ENCODE results near the gene TNFRSF1A.

DNA sequence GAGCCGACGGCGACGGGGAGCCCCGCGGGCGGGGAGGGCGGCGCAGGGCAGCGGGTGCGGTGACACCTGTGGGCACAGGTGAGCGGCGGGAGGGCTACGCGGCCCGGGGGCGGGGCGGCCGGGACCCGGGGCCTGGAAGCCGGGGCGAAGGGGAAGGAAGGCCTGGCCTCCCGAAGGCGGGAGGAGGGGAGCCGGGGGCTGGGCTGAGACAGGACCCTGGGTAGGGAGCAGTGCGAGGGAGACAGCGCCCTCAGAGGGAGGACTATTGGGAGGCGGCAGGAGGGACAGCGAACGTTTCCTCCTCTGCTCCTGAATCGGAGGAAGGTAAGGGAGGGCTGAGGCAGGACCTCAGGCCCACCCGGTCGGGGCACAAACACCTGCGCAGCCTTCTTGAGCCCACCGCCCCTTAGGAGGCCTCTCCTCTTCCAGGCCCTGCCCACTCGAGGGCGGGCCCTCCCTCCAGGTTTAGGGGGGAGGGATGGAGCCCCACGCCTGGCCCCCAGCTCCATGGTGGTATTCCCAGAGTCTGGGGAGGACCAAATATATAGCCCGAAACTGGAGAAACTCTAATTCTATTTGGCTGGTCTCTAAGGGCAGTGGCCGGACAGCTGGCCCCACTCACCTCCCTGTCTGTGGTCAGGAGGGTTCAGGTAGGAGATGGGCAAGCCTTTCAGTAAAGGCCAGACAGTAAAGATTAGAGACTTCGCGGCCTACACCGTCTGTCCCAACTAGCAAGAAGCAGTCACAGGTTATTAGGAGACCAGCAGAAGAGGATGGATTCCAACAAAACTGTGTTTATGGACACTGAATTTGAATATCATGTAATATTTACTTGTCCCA lies 30.9 kb downstream of the TNFRSF1A start:
- no peak for TF ChIP-seq EZH2phosphoT487 (conservative IDR thresholded peaks at IDR 0.05; ENCODE audit: low read length)
- TF ChIP-seq, protein P1, sequence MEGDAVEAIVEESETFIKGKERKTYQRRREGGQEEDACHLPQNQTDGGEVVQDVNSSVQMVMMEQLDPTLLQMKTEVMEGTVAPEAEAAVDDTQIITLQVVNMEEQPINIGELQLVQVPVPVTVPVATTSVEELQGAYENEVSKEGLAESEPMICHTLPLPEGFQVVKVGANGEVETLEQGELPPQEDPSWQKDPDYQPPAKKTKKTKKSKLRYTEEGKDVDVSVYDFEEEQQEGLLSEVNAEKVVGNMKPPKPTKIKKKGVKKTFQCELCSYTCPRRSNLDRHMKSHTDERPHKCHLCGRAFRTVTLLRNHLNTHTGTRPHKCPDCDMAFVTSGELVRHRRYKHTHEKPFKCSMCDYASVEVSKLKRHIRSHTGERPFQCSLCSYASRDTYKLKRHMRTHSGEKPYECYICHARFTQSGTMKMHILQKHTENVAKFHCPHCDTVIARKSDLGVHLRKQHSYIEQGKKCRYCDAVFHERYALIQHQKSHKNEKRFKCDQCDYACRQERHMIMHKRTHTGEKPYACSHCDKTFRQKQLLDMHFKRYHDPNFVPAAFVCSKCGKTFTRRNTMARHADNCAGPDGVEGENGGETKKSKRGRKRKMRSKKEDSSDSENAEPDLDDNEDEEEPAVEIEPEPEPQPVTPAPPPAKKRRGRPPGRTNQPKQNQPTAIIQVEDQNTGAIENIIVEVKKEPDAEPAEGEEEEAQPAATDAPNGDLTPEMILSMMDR (IDR thresholded peaks at IDR 0.05; ENCODE audit: insufficient read depth, low read length, poor library complexity, severe bottlenecking), result no peak

Measured in SU-DHL-6 (cell line).